ENCODE data around the gene CDH13.

- TF ChIP-seq CTCF (conservative IDR thresholded peaks at IDR 0.05; ENCODE audit: low read depth, low read length) (no peak), EZH2 (IDR thresholded peaks at IDR 0.05; ENCODE audit: borderline replicate concordance, low read depth, low read length, poor library complexity, severe bottlenecking) (no peak)
Observed at GRCh38 chr16:82628711-82629110, 1.9 kb downstream of the CDH13 start.

Measured in A673 (cell line).